ENCODE results near the gene KISS1R. TPM values are rescaled to one million over a fixed set of nuclear protein-coding genes. Genes with fewer than 3 reads are reported as not detected.
"Not testable (repeated sequence)": the region's sequence is repeated elsewhere in the genome, so short reads cannot be mapped to it uniquely, and the experiment has no call there.

The KISS1R gene
- total RNA-seq, 2 experiments from 2014 or later, result 1.5 to 1.6 TPM

DNA sequence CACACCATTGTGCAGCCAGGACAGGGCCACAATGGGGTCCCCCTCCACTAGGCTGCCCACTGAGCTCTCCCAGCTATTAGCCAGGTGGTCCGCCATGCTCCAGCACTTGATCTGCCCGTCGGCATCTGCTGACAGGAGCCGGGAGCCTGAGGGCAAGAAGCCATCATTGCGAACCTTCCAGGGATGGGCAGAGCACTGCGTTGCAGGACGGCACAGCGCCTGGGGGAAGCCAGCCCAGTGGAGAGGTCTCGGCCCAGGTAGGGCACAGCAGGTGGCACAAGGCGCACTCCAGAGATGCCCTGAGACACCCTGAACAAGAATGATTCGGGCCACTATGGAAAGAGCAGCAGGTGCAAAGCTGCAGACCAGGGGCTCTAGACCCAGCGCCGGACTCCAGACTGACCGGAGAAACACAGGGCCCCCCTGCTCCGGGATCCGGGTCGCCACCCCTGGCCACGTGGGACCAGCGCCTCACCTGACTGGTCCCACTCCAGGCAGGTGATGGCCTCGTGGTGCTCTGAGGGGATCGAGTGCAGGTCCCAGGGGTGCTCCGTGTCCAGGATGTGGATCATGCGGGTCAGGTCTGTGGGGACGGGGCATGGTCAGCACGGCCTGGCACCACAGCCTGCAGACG, 27.4 kb upstream of the KISS1R start:
- TF ChIP-seq, protein P1, sequence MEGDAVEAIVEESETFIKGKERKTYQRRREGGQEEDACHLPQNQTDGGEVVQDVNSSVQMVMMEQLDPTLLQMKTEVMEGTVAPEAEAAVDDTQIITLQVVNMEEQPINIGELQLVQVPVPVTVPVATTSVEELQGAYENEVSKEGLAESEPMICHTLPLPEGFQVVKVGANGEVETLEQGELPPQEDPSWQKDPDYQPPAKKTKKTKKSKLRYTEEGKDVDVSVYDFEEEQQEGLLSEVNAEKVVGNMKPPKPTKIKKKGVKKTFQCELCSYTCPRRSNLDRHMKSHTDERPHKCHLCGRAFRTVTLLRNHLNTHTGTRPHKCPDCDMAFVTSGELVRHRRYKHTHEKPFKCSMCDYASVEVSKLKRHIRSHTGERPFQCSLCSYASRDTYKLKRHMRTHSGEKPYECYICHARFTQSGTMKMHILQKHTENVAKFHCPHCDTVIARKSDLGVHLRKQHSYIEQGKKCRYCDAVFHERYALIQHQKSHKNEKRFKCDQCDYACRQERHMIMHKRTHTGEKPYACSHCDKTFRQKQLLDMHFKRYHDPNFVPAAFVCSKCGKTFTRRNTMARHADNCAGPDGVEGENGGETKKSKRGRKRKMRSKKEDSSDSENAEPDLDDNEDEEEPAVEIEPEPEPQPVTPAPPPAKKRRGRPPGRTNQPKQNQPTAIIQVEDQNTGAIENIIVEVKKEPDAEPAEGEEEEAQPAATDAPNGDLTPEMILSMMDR (IDR thresholded peaks at IDR 0.05), result no peak
- H3K4me3 ChIP-seq (ENCODE audit: low read length), result no peak overlapping the region
- peaks cover 41% of the 10 kb centered on the region for H3K36me3 Mint-ChIP-seq (ENCODE audit: low read depth)
- DNase-seq (no peak), ATAC-seq (ENCODE audit: poor library complexity) (no peak)
- intact Hi-C loops (cut with DNase I, micrococcal nuclease), result no loop called here
- H3K27ac ChIP-seq (ENCODE audit: low read depth in 1 of 2, low read length in 2 of 2), result no peak overlapping the region
- H3K27ac Mint-ChIP-seq, result peak overlapping the region; percentile 82
- ChIA-PET POLR2A (interaction anchor here (0.8 kb wide), 1 partner anchor 19 kb away, joined by 4 read pairs; no protein-coding TSS in a partner anchor), CTCF (no interaction called here)
- no peaks in the 10 kb centered on the region for H3K9me3 ChIP-seq (ENCODE audit: control insufficient read depth in 1 of 2, insufficient read depth in 1 of 2, low read length in 2 of 2)
- no peaks in the 10 kb centered on the region for H3K27me3 ChIP-seq (ENCODE audit: control insufficient read depth in 1 of 2, insufficient read depth in 2 of 2, low read length in 2 of 2)
- no peaks in the 10 kb centered on the region for H3K9me3 Mint-ChIP-seq
- H3K4me1 ChIP-seq (ENCODE audit: insufficient read depth, low read length), result peaks cover 25% of the 10 kb centered on the region
- peaks cover 3% of the 10 kb centered on the region for H3K27me3 Mint-ChIP-seq
- peak overlapping the region; percentile 60 for H3K4me3 Mint-ChIP-seq
- peaks cover 21% of the 10 kb centered on the region for H3K4me1 Mint-ChIP-seq (ENCODE audit: low read depth)
- H3K36me3 ChIP-seq (ENCODE audit: insufficient read depth, low read length), result peaks cover 44% of the 10 kb centered on the region

DNA sequence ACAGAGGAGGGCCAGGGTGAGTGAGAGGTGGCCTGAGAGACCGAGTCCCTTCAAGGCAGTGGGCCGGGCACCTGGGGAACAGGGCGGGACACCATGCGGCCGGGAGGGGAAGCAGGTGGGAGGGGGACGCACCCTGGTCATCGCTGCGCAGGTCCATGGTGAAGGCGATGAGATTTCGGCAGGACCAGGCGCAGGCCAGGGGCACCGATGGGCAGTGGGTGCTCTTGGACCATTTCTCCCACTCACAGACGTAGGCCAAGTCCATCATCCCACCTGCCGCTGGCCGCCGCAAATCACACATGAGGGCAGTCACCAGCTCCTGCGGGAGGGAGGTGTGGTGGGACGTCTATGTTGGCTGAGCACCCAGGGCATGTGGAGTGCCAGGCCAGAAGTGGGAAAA, 26.3 kb upstream of the KISS1R start:
- H3K4me3 ChIP-seq (ENCODE audit: low read length), result no peak overlapping the region
- CTCF ChIA-PET, result no interaction called here
- H3K27ac ChIP-seq (ENCODE audit: low read depth in 1 of 2, low read length in 2 of 2), result no peak overlapping the region
- ATAC-seq (ENCODE audit: poor library complexity) (no peak), DNase-seq (no peak)
- Mint-ChIP-seq H3K4me3 (peak overlapping the region; percentile 83), H3K27me3 (peaks cover 3% of the 10 kb centered on the region), H3K27ac (peak overlapping the region; percentile 79), H3K9me3 (no peaks in the 10 kb centered on the region), H3K36me3 (ENCODE audit: low read depth) (peaks cover 39% of the 10 kb centered on the region), H3K4me1 (ENCODE audit: low read depth) (peaks cover 25% of the 10 kb centered on the region)
- POLR2A ChIA-PET, result no interaction called here
- TF ChIP-seq, protein P1 (IDR thresholded peaks at IDR 0.05), result no peak
- H3K4me1 ChIP-seq (ENCODE audit: insufficient read depth, low read length), result peaks cover 25% of the 10 kb centered on the region
- no peaks in the 10 kb centered on the region for H3K9me3 ChIP-seq (ENCODE audit: control insufficient read depth in 1 of 2, insufficient read depth in 1 of 2, low read length in 2 of 2)
- H3K27me3 ChIP-seq (ENCODE audit: control insufficient read depth in 1 of 2, insufficient read depth in 2 of 2, low read length in 2 of 2), result no peaks in the 10 kb centered on the region
- H3K36me3 ChIP-seq (ENCODE audit: insufficient read depth, low read length), result peaks cover 34% of the 10 kb centered on the region
- intact Hi-C loops (cut with DNase I, micrococcal nuclease), result no loop called here

DNA sequence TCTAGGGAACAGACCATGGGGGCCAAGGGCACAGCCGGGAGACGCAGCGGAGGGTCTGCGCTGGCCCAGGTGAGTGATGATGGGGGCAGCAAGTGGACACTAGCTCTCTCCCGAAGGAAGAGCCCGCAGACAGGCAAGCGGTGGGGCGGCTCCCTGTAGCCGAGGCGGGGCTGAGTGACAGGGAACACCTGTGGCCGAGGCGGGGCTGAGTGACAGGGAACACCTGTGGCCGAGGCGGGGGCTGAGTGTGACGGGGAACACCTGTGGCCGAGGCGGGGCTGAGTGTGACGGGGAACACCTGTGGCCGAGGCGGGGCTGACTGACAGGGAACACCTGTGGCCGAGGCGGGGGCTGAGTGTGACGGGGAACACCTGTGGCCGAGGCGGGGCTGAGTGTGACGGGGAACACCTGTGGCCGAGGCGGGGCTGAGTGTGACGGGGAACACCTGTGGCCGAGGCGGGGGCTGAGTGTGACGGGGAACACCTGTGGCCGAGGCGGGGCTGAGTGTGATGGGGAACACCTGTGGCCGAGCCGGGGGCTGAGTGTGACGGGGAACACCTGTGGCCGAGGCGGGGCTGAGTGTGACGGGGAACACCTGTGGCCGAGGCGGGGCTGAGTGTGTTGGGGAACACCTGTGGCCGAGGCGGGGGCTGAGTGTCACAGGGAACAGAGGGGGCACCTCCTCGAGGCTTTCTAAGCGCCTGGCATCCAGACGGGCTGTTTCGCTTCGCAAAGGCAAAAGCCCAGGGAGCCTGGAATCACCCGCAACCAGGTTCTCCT, 25.5 kb upstream of the KISS1R start:
- DNase-seq; H3K9me3 ChIP-seq (ENCODE audit: control insufficient read depth in 1 of 2, insufficient read depth in 1 of 2, low read length in 2 of 2); H3K9me3 Mint-ChIP-seq; H3K27me3 ChIP-seq (ENCODE audit: control insufficient read depth in 1 of 2, insufficient read depth in 2 of 2, low read length in 2 of 2); H3K27me3 Mint-ChIP-seq; ATAC-seq (ENCODE audit: poor library complexity): not testable (repeated sequence)
- H3K36me3 ChIP-seq (ENCODE audit: insufficient read depth, low read length), result peaks cover 33% of the 10 kb centered on the region
- H3K4me1 Mint-ChIP-seq (ENCODE audit: low read depth), result peaks cover 25% of the 10 kb centered on the region
- H3K4me1 ChIP-seq (ENCODE audit: insufficient read depth, low read length), result peaks cover 25% of the 10 kb centered on the region
- H3K27ac ChIP-seq (ENCODE audit: low read depth in 1 of 2, low read length in 2 of 2), result peak overlapping the region in 1 of 2 donors; percentile 58
- ChIA-PET CTCF (interaction anchor here (2.0 to 2.3 kb wide), 2 partner anchors 28 kb away, joined by 10 to 12 read pairs; no protein-coding TSS in a partner anchor), POLR2A (interaction anchor here (1.0 to 7.0 kb wide), 3 partner anchors 15 to 183 kb away, joined by 3 to 183 read pairs (median 29); no protein-coding TSS in a partner anchor)
- H3K27ac Mint-ChIP-seq, result peak overlapping the region; percentile 98
- intact Hi-C loops (cut with DNase I, micrococcal nuclease), result loop anchor here (2.0 kb wide), 2 partner anchors 19 to 29 kb away; no protein-coding TSS in a partner anchor
- H3K36me3 Mint-ChIP-seq (ENCODE audit: low read depth), result peaks cover 42% of the 10 kb centered on the region
- peak overlapping the region; percentile 69 for H3K4me3 ChIP-seq (ENCODE audit: low read length)
- peak overlapping the region; percentile 84 for H3K4me3 Mint-ChIP-seq
